HepG2 (cell line): ENCODE data around the gene CLEC16A. TPM values are rescaled to one million over a fixed set of nuclear protein-coding genes. Genes with fewer than 3 reads are reported as not detected.

Experiments used
- ATAC-seq: fragments of 200-7000 bp; cut with Tn5 transposase; 3 replicates; pipeline ENCODE4 v1.9.1; 2020; ENCODE audit warnings: mild to moderate bottlenecking, moderate library complexity
- BruUV-seq: library from RNA; stranded (reverse); fragments of 400-500 nt; replicated peaks from 2 replicates; lab custom pipeline; 2021; lab: Mats Ljungman, UMichigan
- CTCF ChIA-PET: fragments of 300-600 bp; formaldehyde crosslinking; extraction: SDS; loops from one replicate; lab custom pipeline; 2021; ENCODE audit warnings: low total read pairs, inconsistent platforms, low intra/inter-chr PET ratio; lab: Yijun Ruan, JAX
- POLR2A ChIA-PET: fragments of 350-600 bp; sonication (Branson Sonifier 250); formaldehyde crosslinking; loops from one replicate; lab custom pipeline; 2020; ENCODE audit warnings: antibody characterized with exemption, inconsistent platforms; lab: Yijun Ruan, JAX
- DNase-seq: peaks from one replicate; pipeline ENCODE4 v3.0.0-alpha.2; 2015; ENCODE audit warnings: low spot score
- FAIRE-seq: peaks from 3 replicates; lab custom pipeline; 2011; peaks lifted over from hg19 to GRCh38; lab: Jason Lieb, UNC
- H2AFZ ChIP-seq: one replicate; pipeline ENCODE4 v1.6.1; 2011; ENCODE audit warnings: low read length, inconsistent platforms
- H3K27ac ChIP-seq: fragments of 300-600 bp; 3 replicates; pipeline ENCODE4 v1.8.0; 2011; ENCODE audit warnings: mixed run types, mild to moderate bottlenecking, mixed read lengths, low read length, inconsistent platforms; ENCODE audit not compliant: insufficient read depth; ENCODE audit errors: extremely low read length
- H3K27me3 ChIP-seq, 2 experiments: fragments of 200-600 bp in 1 of 2; 2 replicates in 1 of 2; 3 replicates in 1 of 2; pipeline versions ENCODE4 v1.6.0 to v1.8.0; 2011; ENCODE audit warnings: low read length in 2 of 2, mild to moderate bottlenecking in 2 of 2, moderate library complexity in 2 of 2, inconsistent platforms in 1 of 2; ENCODE audit not compliant: insufficient read depth in 2 of 2, control insufficient read depth in 1 of 2
- H3K36me3 ChIP-seq, 2 experiments: fragments of 200-600 bp in 1 of 2; replicated peaks in 1 of 2; 2 replicates in 1 of 2; 3 replicates in 1 of 2; pipeline versions ENCODE4 v1.5.1 to v1.8.0; 2011; ENCODE audit warnings: low read length in 2 of 2, inconsistent platforms in 1 of 2; ENCODE audit not compliant: insufficient read depth in 2 of 2, control insufficient read depth in 1 of 2
- H3K4me1 ChIP-seq: 2 replicates; pipeline ENCODE4 v1.5.1; 2012; ENCODE audit warnings: low read length, inconsistent platforms; ENCODE audit not compliant: insufficient read depth
- H3K4me2 ChIP-seq: 2 replicates; pipeline ENCODE4 v1.6.0; 2011; ENCODE audit warnings: low read depth, low read length, inconsistent platforms
- H3K4me3 ChIP-seq, 3 experiments: fragments of 200-600 bp in 1 of 3; sonication (generic), shearing (Covaris generic) in 1 of 3; replicated peaks in 1 of 3; 2 replicates each; pipeline ENCODE4 v1.5.1; 2011 to 2016; ENCODE audit warnings: low read length in 3 of 3, inconsistent platforms in 2 of 3, low read depth in 2 of 3, mild to moderate bottlenecking in 2 of 3, control low read depth in 1 of 3, mixed read lengths in 1 of 3; ENCODE audit not compliant: insufficient read depth in 1 of 3
- H3K79me2 ChIP-seq: one replicate; pipeline ENCODE4 v1.6.1; 2011; ENCODE audit warnings: low read length, inconsistent platforms; ENCODE audit not compliant: insufficient read depth
- H3K9ac ChIP-seq: 2 replicates; pipeline ENCODE4 v1.6.0; 2011; ENCODE audit warnings: mild to moderate bottlenecking, low read depth, low read length, inconsistent platforms; ENCODE audit not compliant: insufficient read depth
- H3K9me3 ChIP-seq: 2 replicates; pipeline ENCODE4 v1.5.1; 2012; ENCODE audit warnings: mild to moderate bottlenecking, low read length
- H4K20me1 ChIP-seq: 2 replicates; pipeline ENCODE4 v1.6.0; 2011; ENCODE audit warnings: inconsistent platforms, mild to moderate bottlenecking, low read length, moderate library complexity; ENCODE audit not compliant: insufficient read depth
- CSRNP1 ChIP-seq: sonication (generic); formaldehyde crosslinking; IDR thresholded peaks from 2 replicates; pipeline ENCODE4 v1.8.1; 2023; ENCODE audit warnings: mild to moderate bottlenecking, missing genetic modification reagents
- PCBP2 ChIP-seq: fragments of 200-400 bp; formaldehyde crosslinking; optimal IDR thresholded peaks from 2 replicates; pipeline ENCODE3; 2018; ENCODE audit warnings: low read length, low read depth; ENCODE audit not compliant: poor library complexity, severe bottlenecking
- TMF1 ChIP-seq: sonication (generic); formaldehyde crosslinking; IDR thresholded peaks from 2 replicates; pipeline ENCODE4 v1.8.1; 2022; ENCODE audit warnings: low read depth, missing genetic modification reagents
- ZBTB34 ChIP-seq: sonication (generic); formaldehyde crosslinking; IDR thresholded peaks from 2 replicates; pipeline ENCODE4 v1.8.0; 2022; ENCODE audit warnings: mild to moderate bottlenecking, missing genetic modification reagents
- ZFP36 ChIP-seq: fragments of 150-350 bp; IDR thresholded peaks from 2 replicates; pipeline ENCODE4 v1.6.1; 2018; ENCODE audit warnings: borderline replicate concordance, low read length, low read depth; ENCODE audit not compliant: partially characterized antibody
- ZNF503 ChIP-seq: sonication (generic); formaldehyde crosslinking; IDR thresholded peaks from 2 replicates; pipeline ENCODE4 v1.4.0; 2020; ENCODE audit warnings: missing genetic modification reagents
- ZNF510 ChIP-seq: sonication (generic); formaldehyde crosslinking; IDR thresholded peaks from 2 replicates; pipeline ENCODE4 v1.4.0; 2020; ENCODE audit warnings: low read depth, mild to moderate bottlenecking, missing genetic modification reagents
- ZNF629 ChIP-seq: sonication (generic); formaldehyde crosslinking; conservative IDR thresholded peaks from 2 replicates; pipeline ENCODE4 v1.5.0; 2020; ENCODE audit warnings: missing genetic modification reagents
- ZNF768 ChIP-seq: sonication (generic); formaldehyde crosslinking; IDR thresholded peaks from 2 replicates; pipeline ENCODE4 v1.4.0; 2020; ENCODE audit warnings: missing genetic modification reagents
- WGBS: methylation state at CpG from one replicate; pipeline ENCODE4 v1.1.6; 2017; ENCODE audit warnings: low lambda C conversion rate; 5-methylcytosine and 5-hydroxymethylcytosine counted together
- in situ Hi-C: cut with HindIII; loops from 2 replicates; pipeline ENCODE4 v1.10.0; 2017; ENCODE audit warnings: low pct_unique_long_range_greater_than_20kb; ENCODE audit not compliant: extremely low pct_ligation_motif_present
- intact Hi-C: fragments of 100-400 bp; cut with micrococcal nuclease; formaldehyde crosslinking; loops from one replicate; pipeline ENCODE4 v1.10.0; 2022; ENCODE audit not compliant: unreplicated experiment
- polyA plus RNA-seq, 8 experiments: library from polyadenylated mRNA; depleted of rRNA in 3 of 8; stranded (reverse) in 7 of 8; unstranded in 1 of 8; fragments of >200 nt; fragmentation: Illumina TruSeq in 4 of 8; extraction: Trizol in 4 of 8; gene quantifications; 2 replicates each; pipeline versions ENCODE4 v1.2.1 to v1.2.3, GENCODE V29; 2011 to 2016; ENCODE audit warnings: low read depth in 4 of 8, missing spikeins in 1 of 8, mixed read lengths in 1 of 8; ENCODE audit not compliant: insufficient read depth in 1 of 8
- total RNA-seq, 5 experiments: library from RNA; depleted of rRNA; stranded (reverse); fragments of >200 nt; fragmentation: Illumina TruSeq; extraction: Trizol; gene quantifications; 2 replicates each; pipeline ENCODE4 v1.2.3, GENCODE V29; 2016; ENCODE audit warnings: low read depth in 1 of 5
- TF ChIP-seq, protein P1 (sequence below): sonication (generic); formaldehyde crosslinking; IDR thresholded peaks from 2 replicates; pipeline ENCODE4 v1.5.0; 2020; ENCODE audit warnings: mild to moderate bottlenecking, missing genetic modification reagents
- TF ChIP-seq, protein P2 (sequence below): sonication (generic); formaldehyde crosslinking; IDR thresholded peaks from 2 replicates; pipeline ENCODE4 v1.4.0; 2020; ENCODE audit warnings: missing genetic modification reagents, mild to moderate bottlenecking, borderline replicate concordance

The CLEC16A gene
- total and polyA plus RNA-seq, 2 of the 13 experiments (the other 11 are each of a cell fraction or from before 2014, with no cell fraction given): 8.5 to 10.3 TPM

GRCh38 chr16:11036040-11036439 lies 91.7 kb downstream of the CLEC16A start (continued):
- TF ChIP-seq ZNF510 (CRISPR knock-in tag): no peak
- no peak for TF ChIP-seq ZBTB34 (CRISPR knock-in tag)
- TF ChIP-seq, protein P1, sequence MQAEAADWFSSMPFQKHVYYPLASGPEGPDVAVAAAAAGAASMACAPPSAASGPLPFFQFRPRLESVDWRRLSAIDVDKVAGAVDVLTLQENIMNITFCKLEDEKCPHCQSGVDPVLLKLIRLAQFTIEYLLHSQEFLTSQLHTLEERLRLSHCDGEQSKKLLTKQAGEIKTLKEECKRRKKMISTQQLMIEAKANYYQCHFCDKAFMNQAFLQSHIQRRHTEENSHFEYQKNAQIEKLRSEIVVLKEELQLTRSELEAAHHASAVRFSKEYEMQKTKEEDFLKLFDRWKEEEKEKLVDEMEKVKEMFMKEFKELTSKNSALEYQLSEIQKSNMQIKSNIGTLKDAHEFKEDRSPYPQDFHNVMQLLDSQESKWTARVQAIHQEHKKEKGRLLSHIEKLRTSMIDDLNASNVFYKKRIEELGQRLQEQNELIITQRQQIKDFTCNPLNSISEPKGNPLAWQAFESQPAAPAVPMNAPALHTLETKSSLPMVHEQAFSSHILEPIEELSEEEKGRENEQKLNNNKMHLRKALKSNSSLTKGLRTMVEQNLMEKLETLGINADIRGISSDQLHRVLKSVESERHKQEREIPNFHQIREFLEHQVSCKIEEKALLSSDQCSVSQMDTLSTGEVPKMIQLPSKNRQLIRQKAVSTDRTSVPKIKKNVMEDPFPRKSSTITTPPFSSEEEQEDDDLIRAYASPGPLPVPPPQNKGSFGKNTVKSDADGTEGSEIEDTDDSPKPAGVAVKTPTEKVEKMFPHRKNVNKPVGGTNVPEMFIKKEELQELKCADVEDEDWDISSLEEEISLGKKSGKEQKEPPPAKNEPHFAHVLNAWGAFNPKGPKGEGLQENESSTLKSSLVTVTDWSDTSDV (CRISPR knock-in tag): no peak
- no peak for TF ChIP-seq PCBP2
- TF ChIP-seq TMF1 (CRISPR knock-in tag): no peak
- TF ChIP-seq, protein P2, sequence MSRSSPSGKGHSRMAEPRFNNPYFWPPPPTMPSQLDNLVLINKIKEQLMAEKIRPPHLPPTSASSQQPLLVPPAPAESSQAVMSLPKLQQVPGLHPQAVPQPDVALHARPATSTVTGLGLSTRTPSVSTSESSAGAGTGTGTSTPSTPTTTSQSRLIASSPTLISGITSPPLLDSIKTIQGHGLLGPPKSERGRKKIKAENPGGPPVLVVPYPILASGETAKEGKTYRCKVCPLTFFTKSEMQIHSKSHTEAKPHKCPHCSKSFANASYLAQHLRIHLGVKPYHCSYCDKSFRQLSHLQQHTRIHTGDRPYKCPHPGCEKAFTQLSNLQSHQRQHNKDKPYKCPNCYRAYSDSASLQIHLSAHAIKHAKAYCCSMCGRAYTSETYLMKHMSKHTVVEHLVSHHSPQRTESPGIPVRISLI (CRISPR knock-in tag): no peak
- TF ChIP-seq, all 625 proteins: peak for 0

- Histone ChIP-seq H2AFZ (no peak overlapping the region), H3K79me2 (no peaks in the 10 kb centered on the region), H3K36me3 (peaks cover 7 to 29% of the 10 kb centered on the region in 2 experiments; a peak in 4 of 5 replicates), H4K20me1 (no peaks in the 10 kb centered on the region), H3K27ac (no peak overlapping the region), H3K9ac (no peak overlapping the region), H3K9me3 (no peaks in the 10 kb centered on the region), H3K27me3 (no peaks in the 10 kb centered on the region), H3K4me2 (no peak overlapping the region), H3K4me3 (no peak overlapping the region), H3K4me1 (no peaks in the 10 kb centered on the region)
- ATAC-seq (no peak), DNase-seq (no peak), FAIRE-seq (no peak)
- BruUV-seq: no TSS peak
- in situ Hi-C loops (no loop called here), intact Hi-C loops (no loop called here)
- 96% methylated on average over 8 of the region's 8 CpGs for WGBS
- ChIA-PET CTCF (no interaction called here), POLR2A (no interaction called here)
- no peak for TF ChIP-seq ZFP36
- TF ChIP-seq ZNF768: peak; percentile 84
- TF ChIP-seq ZNF629: peak; percentile 61
- TF ChIP-seq ZNF503 (CRISPR knock-in tag): no peak
- TF ChIP-seq CSRNP1: no peak
Measured at GRCh38 chr16:11036868-11037410, 92.6 kb downstream of the CLEC16A start.
